Effector memory CD8-positive, alpha-beta T cell (primary cell): Measurements from ENCODE around the gene STK39.

ENCODE experiments used
- ATAC-seq: fragments of 150-1000 bp; cut with Tn5 transposase; replicated peaks from 2 replicates; pipeline ENCODE4 v1.10.0; 2021; ENCODE audit warnings: mild to moderate bottlenecking, moderate library complexity
- DNase-seq, 3 experiments: peaks; one replicate each; pipeline ENCODE4 v3.0.0; 2021
- H3K27ac Mint-ChIP-seq, 2 donors: one replicate each; pipeline ENCODE4 v1.8.0; 2022; ENCODE audit warnings: mild to moderate bottlenecking in 2 of 2, mixed read lengths in 2 of 2, moderate library complexity in 2 of 2
- H3K27me3 Mint-ChIP-seq, 2 donors: one replicate each; pipeline ENCODE4 v1.8.0; 2022; ENCODE audit warnings: mixed read lengths in 2 of 2
- H3K36me3 Mint-ChIP-seq: one replicate; pipeline ENCODE4 v1.8.0; 2022; ENCODE audit warnings: mild to moderate bottlenecking, moderate library complexity, mixed read lengths; ENCODE audit not compliant: insufficient read depth
- H3K4me1 Mint-ChIP-seq, 2 donors: one replicate each; pipeline ENCODE4 v1.8.0; 2022; ENCODE audit warnings: low read depth in 2 of 2, mixed read lengths in 2 of 2
- H3K4me3 Mint-ChIP-seq, 2 donors: one replicate each; pipeline ENCODE4 v1.8.0; 2022; ENCODE audit warnings: mild to moderate bottlenecking in 2 of 2, mixed read lengths in 2 of 2, moderate library complexity in 2 of 2
- H3K9me3 Mint-ChIP-seq, 2 donors: one replicate each; pipeline ENCODE4 v1.8.0; 2022; ENCODE audit warnings: mixed read lengths in 2 of 2

The STK39 gene

DNA sequence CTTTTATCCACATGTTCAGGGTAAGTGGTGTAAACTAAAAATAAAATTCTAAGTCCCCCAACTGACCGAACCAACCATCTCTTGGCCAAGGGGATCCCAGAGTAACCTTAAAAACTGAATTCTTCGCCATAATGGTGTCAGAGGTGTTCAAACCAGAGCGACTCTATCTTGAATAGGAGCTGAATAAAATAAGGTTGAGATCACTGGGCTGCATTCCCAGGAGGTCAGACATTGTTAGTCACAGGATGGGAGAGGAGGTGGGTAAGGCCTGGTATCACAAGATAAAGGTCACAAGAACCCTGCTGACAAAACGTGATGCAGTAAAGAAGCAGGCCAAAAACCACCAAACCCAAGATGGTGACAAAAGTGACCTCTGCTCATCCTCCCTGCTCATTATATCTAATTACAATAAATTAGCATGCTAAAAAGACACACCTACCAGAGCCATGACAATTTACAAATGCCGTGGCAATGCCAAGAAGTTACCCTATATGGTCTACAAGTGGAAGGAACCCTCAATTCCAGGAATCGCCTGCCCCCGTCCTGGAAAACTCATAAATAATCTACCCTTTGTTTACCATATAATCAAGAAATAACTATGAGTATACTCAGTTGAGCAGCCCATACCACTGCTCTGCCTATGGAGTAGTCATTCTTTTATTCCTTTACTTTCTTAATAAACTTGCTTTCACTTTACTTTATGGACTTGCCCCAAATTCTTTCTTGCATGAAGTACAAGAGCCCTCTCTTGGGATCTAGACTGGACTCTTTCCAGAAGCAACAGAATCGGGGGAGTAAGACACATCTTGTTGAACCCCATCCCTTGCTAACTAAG is 302.4 kb downstream of the STK39 start:
- ATAC-seq (no peak), DNase-seq (no peak)
- no peaks in the 10 kb centered on the region for H3K4me1 Mint-ChIP-seq
- peaks cover 3% of the 10 kb centered on the region for H3K36me3 Mint-ChIP-seq
- no peak overlapping the region for H3K27ac Mint-ChIP-seq
- H3K27me3 Mint-ChIP-seq: peaks cover 10 to 14% of the 10 kb centered on the region in 2 donors
- no peak overlapping the region for H3K4me3 Mint-ChIP-seq
- no peaks in the 10 kb centered on the region for H3K9me3 Mint-ChIP-seq

DNA sequence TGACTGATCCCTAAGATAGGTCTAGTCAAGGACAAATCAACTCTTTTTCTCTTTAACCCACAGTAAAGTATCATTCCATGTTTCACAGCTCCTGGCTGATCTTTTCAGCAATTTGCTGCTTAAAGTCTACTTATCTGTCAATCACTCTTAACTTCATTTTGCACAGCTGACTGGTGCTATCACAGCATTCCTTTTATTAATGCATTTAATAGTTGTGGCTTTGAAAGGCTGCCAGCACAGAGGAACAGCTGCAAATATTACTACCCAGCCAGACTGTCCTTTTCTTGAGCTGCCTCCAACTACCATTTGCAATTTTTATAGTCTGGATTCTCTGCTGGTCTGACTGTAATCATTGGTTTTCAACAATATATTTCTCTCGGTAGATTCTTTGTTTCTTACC is 303.5 kb downstream of the STK39 start:
- no peak for ATAC-seq
- peaks cover 3% of the 10 kb centered on the region for H3K36me3 Mint-ChIP-seq
- no peak for DNase-seq
- H3K4me3 Mint-ChIP-seq: no peak overlapping the region
- H3K4me1 Mint-ChIP-seq: no peaks in the 10 kb centered on the region
- H3K9me3 Mint-ChIP-seq: no peaks in the 10 kb centered on the region
- H3K27me3 Mint-ChIP-seq: peaks cover 19 to 20% of the 10 kb centered on the region in 2 donors
- H3K27ac Mint-ChIP-seq: no peak overlapping the region

DNA sequence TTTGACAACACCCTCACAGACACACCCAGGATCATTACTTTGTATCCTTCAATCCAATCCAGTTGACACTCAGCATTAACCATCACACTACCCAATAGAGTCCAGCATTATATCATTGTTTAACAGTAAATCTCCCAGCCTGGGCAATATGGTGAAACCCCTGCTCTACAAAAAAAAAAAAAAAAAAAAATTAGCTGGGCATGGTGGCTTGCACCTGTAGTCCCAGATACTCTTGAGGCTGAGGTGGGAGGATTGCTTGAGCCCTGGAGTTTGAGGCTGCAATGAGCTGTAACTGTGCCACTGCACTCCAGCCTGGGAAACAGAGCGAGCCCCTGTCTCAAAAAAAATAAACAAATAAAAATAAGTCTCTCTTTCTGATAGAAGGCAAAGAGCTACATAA is 304.0 kb downstream of the STK39 start:
- H3K27ac Mint-ChIP-seq: no peak overlapping the region
- peaks cover 19 to 20% of the 10 kb centered on the region in 2 donors for H3K27me3 Mint-ChIP-seq
- H3K36me3 Mint-ChIP-seq: peaks cover 3% of the 10 kb centered on the region
- no peak for DNase-seq
- H3K4me1 Mint-ChIP-seq: no peaks in the 10 kb centered on the region
- no peak for ATAC-seq
- H3K9me3 Mint-ChIP-seq: no peaks in the 10 kb centered on the region
- no peak overlapping the region for H3K4me3 Mint-ChIP-seq

DNA sequence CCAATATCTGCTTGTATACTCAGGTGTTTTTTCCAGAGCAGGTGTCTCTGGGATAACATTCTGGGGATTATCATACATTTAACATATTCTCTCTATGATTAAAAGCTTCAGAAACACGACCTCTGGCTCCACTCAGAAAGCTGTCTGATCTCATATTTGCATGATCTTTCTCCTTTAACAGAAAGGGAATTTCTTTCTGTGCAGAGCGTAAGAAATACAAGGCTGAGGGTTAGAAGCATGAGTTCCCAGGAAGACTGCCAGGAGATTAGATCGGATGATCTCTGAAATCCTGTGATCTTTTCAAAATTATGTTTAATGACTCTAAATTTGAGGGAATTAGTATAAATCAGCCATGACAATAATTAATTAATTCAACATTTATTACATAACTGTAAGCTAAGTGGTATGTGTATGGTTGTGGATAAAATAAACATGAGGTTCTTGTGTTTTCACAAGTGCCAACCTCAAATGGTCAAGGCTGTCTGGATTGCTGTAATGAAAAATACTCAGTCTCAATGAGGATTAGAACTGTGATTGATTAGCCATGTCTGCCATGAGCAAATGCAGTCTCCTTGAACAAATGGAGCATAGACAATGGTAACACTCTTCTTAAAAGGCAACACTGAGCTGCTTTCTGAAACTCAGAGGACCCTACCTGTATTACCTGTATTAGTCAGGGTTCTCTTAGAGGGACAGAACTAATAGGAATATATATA is 304.9 kb downstream of the STK39 start:
- Mint-ChIP-seq H3K4me1 (no peaks in the 10 kb centered on the region), H3K36me3 (peaks cover 3% of the 10 kb centered on the region), H3K9me3 (no peaks in the 10 kb centered on the region), H3K27me3 (peaks cover 19 to 20% of the 10 kb centered on the region in 2 donors), H3K4me3 (no peak overlapping the region), H3K27ac (no peak overlapping the region)
- ATAC-seq (no peak), DNase-seq (no peak)

DNA sequence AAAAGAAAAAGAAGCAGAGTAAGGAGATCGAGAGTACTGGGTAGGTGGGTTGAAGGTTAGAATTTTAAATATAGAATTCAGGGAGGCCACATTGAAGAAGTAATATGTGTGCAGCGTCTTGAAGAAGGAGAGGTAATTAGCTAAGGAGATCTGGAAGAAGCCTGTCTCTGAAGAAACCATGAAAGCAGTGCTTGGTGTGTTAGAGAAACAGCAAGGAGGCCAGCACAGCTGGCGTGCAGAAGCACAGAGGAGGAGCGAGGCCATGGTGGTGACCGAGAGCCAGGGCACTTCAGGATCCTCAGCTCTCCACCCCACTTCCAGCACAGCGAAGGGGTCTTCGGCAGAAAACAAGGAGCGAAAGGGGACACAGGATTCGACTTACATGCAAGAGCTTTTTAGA is 305.8 kb downstream of the STK39 start:
- DNase-seq (no peak), ATAC-seq (no peak)
- Mint-ChIP-seq H3K36me3 (peaks cover 3% of the 10 kb centered on the region), H3K27me3 (peaks cover 19 to 20% of the 10 kb centered on the region in 2 donors), H3K9me3 (no peaks in the 10 kb centered on the region), H3K27ac (no peak overlapping the region), H3K4me3 (no peak overlapping the region), H3K4me1 (no peaks in the 10 kb centered on the region)

DNA sequence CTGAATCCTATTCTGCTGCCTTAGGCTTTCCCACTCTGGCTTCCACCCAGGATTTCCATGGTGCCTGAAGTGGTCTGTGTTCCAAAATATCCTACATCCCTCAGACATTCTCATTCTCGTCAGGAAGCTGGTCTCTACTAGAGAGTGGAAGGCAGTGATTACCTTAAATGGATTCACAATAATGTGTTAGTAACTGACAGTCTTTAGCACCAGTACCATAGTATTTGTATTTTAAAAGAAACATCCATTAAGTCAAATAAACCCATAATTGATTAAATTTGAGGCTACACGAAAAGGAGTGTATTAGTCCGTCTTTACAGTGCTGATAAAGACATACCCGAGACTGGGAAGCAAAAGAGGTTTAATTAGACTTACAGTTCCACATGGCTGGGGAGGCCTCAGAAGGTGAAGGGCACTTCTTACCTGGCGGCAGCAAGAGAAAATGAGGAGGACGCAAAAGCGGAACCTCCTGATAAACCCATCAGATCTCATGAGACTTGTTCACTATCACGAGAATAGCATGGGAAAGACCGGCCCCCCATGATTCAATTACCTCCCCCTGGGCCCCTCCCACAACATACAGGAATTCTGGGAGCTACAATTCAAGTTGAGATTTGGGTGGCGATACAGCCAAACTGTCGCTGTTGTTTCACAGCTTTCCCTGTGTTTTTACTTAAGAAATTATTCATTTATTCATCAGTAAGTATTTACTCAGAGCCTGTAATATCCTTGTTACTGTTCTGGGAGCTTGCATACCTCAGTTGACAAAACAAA is 306.5 kb downstream of the STK39 start:
- no peak for DNase-seq
- no peak for ATAC-seq
- Mint-ChIP-seq H3K4me1 (no peaks in the 10 kb centered on the region), H3K27ac (no peak overlapping the region), H3K4me3 (no peak overlapping the region), H3K36me3 (peaks cover 3% of the 10 kb centered on the region), H3K27me3 (peaks cover 19 to 20% of the 10 kb centered on the region in 2 donors), H3K9me3 (no peaks in the 10 kb centered on the region)

DNA sequence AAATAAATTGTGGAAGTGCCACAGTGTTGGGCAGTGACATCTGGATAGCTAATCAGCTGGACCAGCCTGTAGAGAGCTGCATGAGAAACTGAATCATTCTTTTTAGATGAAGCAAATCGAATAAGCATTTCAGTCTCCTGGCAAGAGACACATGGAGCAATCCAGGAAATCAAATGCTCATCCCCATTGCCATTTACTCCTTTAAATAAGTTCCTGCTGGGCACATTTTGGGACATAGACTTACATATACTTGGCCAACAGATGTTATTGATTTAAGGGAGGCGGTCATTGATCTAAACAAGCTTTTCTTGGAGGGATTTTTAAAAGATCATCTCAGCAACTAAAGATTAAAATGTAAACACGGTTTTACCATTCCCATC is 307.1 kb downstream of the STK39 start:
- no peaks in the 10 kb centered on the region for H3K36me3 Mint-ChIP-seq
- H3K4me1 Mint-ChIP-seq: no peaks in the 10 kb centered on the region
- peaks cover 19 to 20% of the 10 kb centered on the region in 2 donors for H3K27me3 Mint-ChIP-seq
- no peak overlapping the region for H3K4me3 Mint-ChIP-seq
- H3K9me3 Mint-ChIP-seq: no peaks in the 10 kb centered on the region
- ATAC-seq (no peak), DNase-seq (no peak)
- no peak overlapping the region for H3K27ac Mint-ChIP-seq

DNA sequence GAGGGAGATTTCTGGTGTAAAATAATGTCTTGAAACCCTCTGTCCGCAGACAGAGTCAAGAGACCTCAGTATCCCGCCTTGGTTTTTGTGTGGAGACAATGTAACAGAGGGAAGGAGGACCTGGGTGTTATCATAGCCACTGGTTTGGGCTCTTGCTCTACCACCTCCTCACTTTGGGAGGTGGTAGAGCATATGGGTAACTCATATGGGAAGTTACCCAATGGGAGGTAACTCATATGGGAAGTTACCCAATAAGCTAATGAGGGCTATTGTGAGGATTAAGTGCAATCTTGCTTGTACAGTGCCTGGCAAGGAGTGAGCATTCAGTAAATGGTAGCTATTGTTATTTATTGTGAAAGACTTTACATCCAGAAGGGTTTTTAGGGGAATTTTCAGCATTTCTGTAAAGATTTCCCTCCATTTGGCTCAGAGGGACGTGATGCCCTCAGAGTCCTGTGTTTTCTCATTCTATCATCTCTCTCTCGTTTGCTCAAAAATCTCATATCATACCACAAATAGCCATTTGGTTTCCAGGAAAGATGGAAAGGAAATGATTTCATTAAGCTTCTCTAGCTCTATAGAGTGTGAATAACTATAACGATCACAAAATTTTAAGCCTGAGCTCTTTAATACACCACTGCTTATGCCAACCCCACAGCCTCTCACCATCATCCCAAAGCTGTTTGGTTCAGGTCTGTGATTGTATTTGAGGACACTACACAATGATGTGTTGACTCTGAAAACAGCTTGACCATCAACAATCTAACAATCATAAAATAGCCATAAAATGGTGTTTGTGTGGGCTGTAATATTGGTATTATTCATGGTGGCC is 307.7 kb downstream of the STK39 start:
- no peaks in the 10 kb centered on the region for H3K36me3 Mint-ChIP-seq
- ATAC-seq: no peak
- DNase-seq: no peak
- no peaks in the 10 kb centered on the region for H3K9me3 Mint-ChIP-seq
- peaks cover 19 to 20% of the 10 kb centered on the region in 2 donors for H3K27me3 Mint-ChIP-seq
- no peaks in the 10 kb centered on the region for H3K4me1 Mint-ChIP-seq
- H3K4me3 Mint-ChIP-seq: no peak overlapping the region
- H3K27ac Mint-ChIP-seq: no peak overlapping the region

DNA sequence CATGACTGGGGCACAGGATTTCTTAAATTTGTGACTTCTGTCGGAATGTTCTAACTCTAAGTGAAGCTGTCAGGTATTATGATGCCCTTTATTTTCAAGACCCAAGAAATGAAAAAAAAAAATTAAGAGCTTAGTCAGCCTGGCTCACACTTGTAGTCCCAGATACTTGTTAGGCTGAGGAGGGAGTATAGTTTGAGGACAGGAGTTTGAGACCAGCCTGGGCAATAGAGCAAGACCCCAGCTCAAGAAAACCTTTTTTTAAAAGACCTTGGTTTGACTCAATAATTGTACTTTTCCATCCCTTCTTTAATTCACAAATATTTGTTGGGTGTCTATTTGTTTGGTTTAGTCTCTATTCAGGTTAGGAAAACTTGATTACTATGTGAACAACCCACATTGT is 310.0 kb downstream of the STK39 start:
- H3K4me1 Mint-ChIP-seq: no peaks in the 10 kb centered on the region
- no peak overlapping the region for H3K27ac Mint-ChIP-seq
- H3K4me3 Mint-ChIP-seq: no peak overlapping the region
- peaks cover 31 to 37% of the 10 kb centered on the region in 2 donors for H3K27me3 Mint-ChIP-seq
- H3K36me3 Mint-ChIP-seq: no peaks in the 10 kb centered on the region
- DNase-seq (no peak), ATAC-seq (no peak)
- no peaks in the 10 kb centered on the region for H3K9me3 Mint-ChIP-seq

DNA sequence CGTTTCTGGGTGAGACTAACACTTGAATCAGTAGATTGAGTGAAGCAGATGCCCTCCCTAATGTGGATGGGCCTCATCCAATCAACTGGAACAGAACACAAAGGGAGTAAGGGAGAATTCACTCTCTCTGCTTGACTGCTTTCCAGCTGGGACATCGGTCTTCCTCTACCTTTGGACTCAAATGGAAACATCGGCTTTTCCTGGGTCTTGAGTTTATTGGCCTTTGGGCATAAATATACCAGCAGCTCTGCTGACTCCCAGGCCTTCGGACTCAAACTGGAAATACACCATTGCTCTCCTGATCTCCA is 311.6 kb downstream of the STK39 start:
- Mint-ChIP-seq H3K36me3 (no peaks in the 10 kb centered on the region), H3K4me1 (no peaks in the 10 kb centered on the region), H3K27me3 (peaks cover 23 to 36% of the 10 kb centered on the region in 2 donors), H3K27ac (no peak overlapping the region), H3K4me3 (no peak overlapping the region), H3K9me3 (no peaks in the 10 kb centered on the region)
- DNase-seq (no peak), ATAC-seq (no peak)

DNA sequence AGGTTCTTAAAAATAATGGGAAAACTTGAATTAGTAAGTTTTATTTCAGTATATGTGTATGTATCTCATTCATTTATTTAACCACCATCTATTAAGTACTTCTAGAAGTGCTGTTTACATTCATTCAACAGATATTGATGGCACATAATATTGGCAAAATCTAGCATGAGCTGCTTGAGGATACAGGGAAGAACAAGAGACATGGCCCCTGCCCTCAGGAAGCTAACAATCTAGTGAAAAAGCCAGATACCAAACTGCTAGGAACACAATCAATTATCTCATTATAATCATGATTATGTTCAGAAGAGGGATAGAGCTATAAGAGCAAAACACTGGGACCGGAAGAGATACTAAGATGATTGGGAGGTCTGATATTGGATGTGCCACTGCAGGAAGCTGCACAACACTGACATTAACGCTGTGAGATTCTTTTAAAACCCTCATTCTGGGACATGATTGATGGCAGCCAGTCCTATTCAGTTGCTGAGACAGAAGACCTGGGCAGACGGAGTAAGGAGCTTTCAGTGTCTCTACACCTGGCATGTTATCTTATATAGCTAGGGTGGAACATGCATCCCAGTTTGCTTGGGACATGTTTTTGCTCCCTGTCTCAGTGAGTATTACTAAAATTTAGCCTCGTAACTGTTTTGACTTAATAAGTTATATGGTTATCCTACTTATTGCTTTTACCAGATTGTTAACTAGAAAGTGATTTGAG is 314.1 kb downstream of the STK39 start:
- Mint-ChIP-seq H3K4me1 (no peaks in the 10 kb centered on the region), H3K4me3 (no peak overlapping the region), H3K9me3 (no peaks in the 10 kb centered on the region), H3K36me3 (no peaks in the 10 kb centered on the region), H3K27me3 (peaks cover 12 to 21% of the 10 kb centered on the region in 2 donors), H3K27ac (no peak overlapping the region)
- ATAC-seq (no peak), DNase-seq (no peak)

DNA sequence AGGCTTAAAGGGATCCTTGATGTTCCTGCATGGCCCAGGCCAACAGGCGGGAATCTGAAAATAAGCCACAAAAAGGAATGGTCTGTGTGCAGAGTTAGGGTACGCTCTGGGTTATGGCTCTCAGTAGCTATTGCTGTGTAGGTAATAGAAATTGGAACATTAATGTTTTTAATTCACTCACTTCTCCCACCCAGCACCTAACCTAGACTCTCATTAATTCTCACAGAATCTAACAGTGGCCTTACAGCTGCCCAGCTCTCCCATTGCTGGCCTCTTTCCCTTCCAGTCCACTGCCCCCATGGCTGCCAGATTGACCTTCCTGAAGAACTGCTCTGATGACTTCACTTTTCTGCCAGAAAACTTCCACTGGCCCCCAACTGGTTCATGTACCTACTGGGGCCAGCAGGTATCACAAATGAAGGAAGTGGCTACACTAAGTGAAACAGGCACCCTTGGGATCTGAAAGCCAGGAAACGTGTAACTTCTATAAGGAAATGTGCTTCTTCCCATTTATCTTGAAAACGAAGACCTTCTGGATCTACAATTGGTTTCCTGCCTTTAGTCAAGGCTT is 315.2 kb downstream of the STK39 start:
- DNase-seq (no peak), ATAC-seq (no peak)
- Mint-ChIP-seq H3K27ac (no peak overlapping the region), H3K9me3 (no peaks in the 10 kb centered on the region), H3K4me3 (no peak overlapping the region), H3K27me3 (peaks cover 12 to 21% of the 10 kb centered on the region in 2 donors), H3K4me1 (no peaks in the 10 kb centered on the region), H3K36me3 (no peaks in the 10 kb centered on the region)
